Left lung (tissue), 10 donors: ENCODE data around the gene KRTAP20-1. TPM values are rescaled to one million over a fixed set of nuclear protein-coding genes. Genes with fewer than 3 reads are reported as not detected.

Experiments
- ATAC-seq: fragments of 200-7000 bp; cut with Tn5 transposase; one replicate; pipeline ENCODE4 v1.9.1; 2020; ENCODE audit warnings: moderate library complexity
- DNase-seq, 4 donors: peaks; one replicate each; pipeline ENCODE4 v3.0.0-alpha.2; 2013 to 2020
- H3K27ac ChIP-seq, 2 donors: fragments of 200-600 bp; sonication (generic) in 1 of 2; one replicate each; pipeline versions ENCODE4 v1.5.0 to v1.8.0; 2020 to 2021
- H3K27me3 ChIP-seq, 2 donors: fragments of 200-600 bp; sonication (generic) in 1 of 2; one replicate each; pipeline versions ENCODE4 v1.5.0 to v1.8.0; 2020 to 2021
- H3K36me3 ChIP-seq, 2 donors: fragments of 200-600 bp; sonication (generic) in 1 of 2; one replicate each; pipeline versions ENCODE4 v1.5.0 to v1.8.0; 2020 to 2021
- H3K4me1 ChIP-seq, 2 donors: fragments of 200-600 bp; one replicate each; pipeline ENCODE4 v1.8.0; 2021
- H3K4me3 ChIP-seq, 2 donors: fragments of 200-600 bp; sonication (generic) in 1 of 2; one replicate each; pipeline versions ENCODE4 v1.5.0 to v1.8.0; 2020 to 2021; ENCODE audit warnings: mild to moderate bottlenecking in 1 of 2
- H3K9me3 ChIP-seq, 2 donors: fragments of 200-600 bp; sonication (generic) in 1 of 2; one replicate each; pipeline versions ENCODE4 v1.5.0 to v1.8.0; 2020 to 2021
- intact Hi-C, 2 donors: fragments of 100-400 bp; cut with DNase I; formaldehyde crosslinking; loops; one replicate each; pipeline versions ENCODE4 v1.11.2 to v1.14.2; 2022
- polyA plus RNA-seq, 6 donors: library from polyadenylated mRNA; unstranded; fragments of 120-200 nt; gene quantifications; one replicate each; pipeline ENCODE4 v1.2.1, GENCODE V29; 2013; ENCODE audit not compliant: insufficient read length in 6 of 6
- total RNA-seq, 2 donors: library from RNA; stranded (reverse); fragmentation: NEBNext Ultra II Directional; extraction: Animal tissue kit (Norgen Biotek cat#: 25700); gene quantifications; one replicate each; pipeline ENCODE4 v1.2.1, GENCODE V29; 2021
- TF ChIP-seq, protein P1 (sequence below), 2 donors: fragments of 200-600 bp; sonication (generic) in 1 of 2; IDR thresholded peaks; one replicate each; pipeline versions ENCODE4 v1.5.0 to v1.8.0; 2021; ENCODE audit warnings: antibody characterized with exemption in 2 of 2
- donor health status: DM: no; HTN: yes; CAD: no.
- donor health status: DM: no; HTN: no; CAD: no.

The KRTAP20-1 gene
- total and polyA plus RNA-seq, 8 donors, result not detected

DNA sequence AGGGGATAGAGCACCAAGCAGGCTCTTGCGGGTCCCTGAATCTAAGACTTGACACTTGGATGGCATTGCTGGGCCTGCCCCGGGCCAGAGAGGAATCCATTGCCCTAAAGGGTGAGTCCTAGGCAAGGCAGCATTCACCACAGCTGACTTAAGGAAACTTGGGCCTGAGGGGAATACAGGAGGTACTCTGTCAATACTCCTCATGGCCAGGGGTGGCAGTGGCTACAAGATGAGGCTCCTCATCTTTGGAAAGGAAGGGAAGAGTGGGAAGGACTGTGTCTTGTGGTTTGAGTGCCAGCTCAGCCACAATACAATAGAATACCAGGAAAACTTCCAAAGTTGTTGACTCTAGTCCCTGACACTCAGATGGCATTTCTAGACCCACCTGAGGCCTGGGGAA, 10.3 kb upstream of the KRTAP20-1 start:
- no peaks in the 10 kb centered on the region for H3K36me3 ChIP-seq
- H3K9me3 ChIP-seq, result peaks cover 0 to 6% of the 10 kb centered on the region in 2 donors
- no peak for DNase-seq
- no peak for ATAC-seq
- H3K27ac ChIP-seq, result no peak overlapping the region
- intact Hi-C loops, result no loop called here
- no peak overlapping the region for H3K4me3 ChIP-seq
- H3K27me3 ChIP-seq, result no peaks in the 10 kb centered on the region
- TF ChIP-seq, protein P1, sequence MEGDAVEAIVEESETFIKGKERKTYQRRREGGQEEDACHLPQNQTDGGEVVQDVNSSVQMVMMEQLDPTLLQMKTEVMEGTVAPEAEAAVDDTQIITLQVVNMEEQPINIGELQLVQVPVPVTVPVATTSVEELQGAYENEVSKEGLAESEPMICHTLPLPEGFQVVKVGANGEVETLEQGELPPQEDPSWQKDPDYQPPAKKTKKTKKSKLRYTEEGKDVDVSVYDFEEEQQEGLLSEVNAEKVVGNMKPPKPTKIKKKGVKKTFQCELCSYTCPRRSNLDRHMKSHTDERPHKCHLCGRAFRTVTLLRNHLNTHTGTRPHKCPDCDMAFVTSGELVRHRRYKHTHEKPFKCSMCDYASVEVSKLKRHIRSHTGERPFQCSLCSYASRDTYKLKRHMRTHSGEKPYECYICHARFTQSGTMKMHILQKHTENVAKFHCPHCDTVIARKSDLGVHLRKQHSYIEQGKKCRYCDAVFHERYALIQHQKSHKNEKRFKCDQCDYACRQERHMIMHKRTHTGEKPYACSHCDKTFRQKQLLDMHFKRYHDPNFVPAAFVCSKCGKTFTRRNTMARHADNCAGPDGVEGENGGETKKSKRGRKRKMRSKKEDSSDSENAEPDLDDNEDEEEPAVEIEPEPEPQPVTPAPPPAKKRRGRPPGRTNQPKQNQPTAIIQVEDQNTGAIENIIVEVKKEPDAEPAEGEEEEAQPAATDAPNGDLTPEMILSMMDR (IDR thresholded peaks at IDR 0.05), result no peak
- H3K4me1 ChIP-seq, result no peaks in the 10 kb centered on the region

DNA sequence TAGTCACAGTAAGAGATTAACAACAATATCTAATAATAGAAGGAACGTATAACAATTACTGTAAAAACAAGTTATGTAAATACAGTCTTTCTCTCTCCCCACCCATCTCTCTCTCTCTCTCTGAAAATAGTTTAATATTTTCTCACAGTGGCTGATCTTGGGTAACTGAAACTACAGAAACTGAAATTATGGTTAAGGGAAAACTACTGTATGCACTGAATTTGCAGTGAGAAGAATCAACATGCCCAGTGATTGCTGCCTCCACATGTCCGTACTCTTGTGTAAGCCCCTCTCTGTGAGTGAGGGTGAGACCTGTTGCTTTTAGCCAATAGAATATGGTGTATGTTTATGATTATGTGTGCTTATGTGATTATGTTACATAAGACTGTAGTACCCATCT, 4.1 kb upstream of the KRTAP20-1 start:
- Histone ChIP-seq H3K4me1 (no peaks in the 10 kb centered on the region), H3K9me3 (peaks cover 0 to 2% of the 10 kb centered on the region in 2 donors), H3K27me3 (no peaks in the 10 kb centered on the region), H3K4me3 (no peak overlapping the region), H3K36me3 (no peaks in the 10 kb centered on the region), H3K27ac (no peak overlapping the region)
- no peak for DNase-seq
- ATAC-seq, result no peak
- TF ChIP-seq, protein P1 (IDR thresholded peaks at IDR 0.05), result no peak
- intact Hi-C loops, result no loop called here

DNA sequence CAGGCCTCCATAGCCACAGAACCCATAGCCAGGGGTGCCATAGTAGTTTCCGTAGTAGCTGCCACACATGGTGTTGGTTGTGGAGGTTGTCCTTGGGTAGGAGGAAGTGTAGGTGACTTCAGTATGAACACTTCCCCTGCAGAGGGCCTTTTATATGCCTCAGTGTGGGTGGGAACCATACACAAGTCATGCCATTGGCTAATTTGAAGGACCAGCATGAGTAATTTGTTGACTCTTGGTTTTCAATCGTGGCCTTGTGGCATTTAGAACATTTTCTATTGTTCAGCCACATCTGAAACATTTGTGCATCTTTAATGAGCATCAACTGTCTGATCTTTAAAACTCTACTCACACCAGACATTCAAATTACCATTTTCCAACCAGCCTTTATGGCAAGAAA, 2.4 kb upstream of the KRTAP20-1 start, which contains the start of gene KRTAP6-1:
Gene KRTAP6-1 (minus strand): TSS at position 95 of the 400 bp plus-strand sequence. CDS start 26 bp downstream, at position 69.
- Histone ChIP-seq H3K9me3 (peaks cover 0 to 2% of the 10 kb centered on the region in 2 donors), H3K36me3 (no peaks in the 10 kb centered on the region), H3K4me3 (no peak within 1 kb of the TSS), H3K27me3 (no peaks in the 10 kb centered on the region), H3K4me1 (no peaks in the 10 kb centered on the region), H3K27ac (no peak within 1 kb of the TSS)
- TF ChIP-seq, protein P1 (IDR thresholded peaks at IDR 0.05), result no peak
- intact Hi-C loops, result no loop called here
- DNase-seq, result no peak
- ATAC-seq, result no peak

DNA sequence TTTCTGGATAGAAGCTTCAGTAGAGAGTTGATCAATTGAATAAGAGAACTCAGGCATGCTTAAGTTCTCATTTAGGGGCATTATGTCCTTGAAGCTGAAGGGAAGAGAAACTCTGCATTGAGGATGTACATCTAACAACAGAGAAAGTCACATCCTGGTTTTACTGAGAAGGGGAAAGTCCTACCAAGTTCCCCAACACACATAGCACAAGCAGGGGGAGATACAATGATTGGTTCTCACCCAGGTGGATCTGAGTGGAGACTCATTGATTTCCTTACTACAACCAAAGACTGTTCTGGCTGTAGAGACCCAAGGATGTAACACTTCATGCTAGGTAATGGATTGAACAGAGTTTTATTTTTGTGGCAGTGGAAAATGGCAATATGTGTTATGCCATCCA, 1.0 kb upstream of the KRTAP20-1 start:
- Histone ChIP-seq H3K4me3 (no peak overlapping the region), H3K36me3 (no peaks in the 10 kb centered on the region), H3K27me3 (no peaks in the 10 kb centered on the region), H3K9me3 (peaks cover 0 to 2% of the 10 kb centered on the region in 2 donors), H3K27ac (no peak overlapping the region), H3K4me1 (no peaks in the 10 kb centered on the region)
- DNase-seq, result no peak
- no peak for ATAC-seq
- intact Hi-C loops, result no loop called here
- TF ChIP-seq, protein P1 (IDR thresholded peaks at IDR 0.05), result no peak

DNA sequence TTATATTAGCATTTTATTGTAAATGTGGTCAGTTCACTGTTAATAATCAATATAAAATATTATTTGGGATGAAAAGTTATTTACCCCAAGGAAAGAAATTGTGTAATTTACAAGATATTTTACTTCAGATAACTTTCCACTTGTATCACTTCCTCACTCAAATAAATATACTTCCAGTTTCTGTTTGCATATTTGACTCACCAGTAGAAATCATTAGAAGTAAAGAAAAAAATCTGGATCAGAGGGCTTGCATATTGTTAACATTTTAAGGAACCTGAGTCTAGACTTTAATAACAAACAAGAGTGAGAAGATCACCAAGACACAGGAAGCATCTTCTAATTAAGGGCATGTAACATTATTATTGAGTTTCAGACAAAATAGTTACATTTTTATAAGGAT, 3.9 kb downstream of the KRTAP20-1 start:
- Histone ChIP-seq H3K27me3 (no peaks in the 10 kb centered on the region), H3K4me1 (no peaks in the 10 kb centered on the region), H3K9me3 (peaks cover 0 to 6% of the 10 kb centered on the region in 2 donors), H3K4me3 (no peak overlapping the region), H3K36me3 (no peaks in the 10 kb centered on the region), H3K27ac (no peak overlapping the region)
- TF ChIP-seq, protein P1 (IDR thresholded peaks at IDR 0.05), result no peak
- ATAC-seq, result no peak
- intact Hi-C loops, result no loop called here
- no peak for DNase-seq
